RPMI7951 (cell line): ENCODE measurements around the gene EPHB1. TPM values are rescaled to one million over a fixed set of nuclear protein-coding genes. Genes with fewer than 3 reads are reported as not detected.
"Not testable (repeated sequence)": the region's sequence is repeated elsewhere in the genome, so short reads cannot be mapped to it uniquely, and the experiment has no call there.

Experiments used
- DNase-seq: peaks from one replicate; pipeline ENCODE4 v3.0.0-alpha.2; 2012; ENCODE audit warnings: low read depth
- total RNA-seq: library from RNA; depleted of rRNA; stranded (reverse); fragments of >200 nt; shearing (Covaris generic); gene quantifications from 2 replicates; pipeline ENCODE4 v1.2.3, GENCODE V29; 2014

The EPHB1 gene
- total RNA-seq, 1 experiment from 2014 or later: 2.6 TPM

- no peak for DNase-seq
Measured at GRCh38 chr3:134952371-134952770, 157.3 kb downstream of the EPHB1 start.

GRCh38 chr3:134955874-134956273 lies 160.8 kb downstream of the EPHB1 start:
- DNase-seq: no peak

GRCh38 chr3:134956395-134956794 lies 161.3 kb downstream of the EPHB1 start:
- DNase-seq: no peak

- DNase-seq: no peak
Measured at GRCh38 chr3:134956844-134957243, 161.8 kb downstream of the EPHB1 start.

DNA sequence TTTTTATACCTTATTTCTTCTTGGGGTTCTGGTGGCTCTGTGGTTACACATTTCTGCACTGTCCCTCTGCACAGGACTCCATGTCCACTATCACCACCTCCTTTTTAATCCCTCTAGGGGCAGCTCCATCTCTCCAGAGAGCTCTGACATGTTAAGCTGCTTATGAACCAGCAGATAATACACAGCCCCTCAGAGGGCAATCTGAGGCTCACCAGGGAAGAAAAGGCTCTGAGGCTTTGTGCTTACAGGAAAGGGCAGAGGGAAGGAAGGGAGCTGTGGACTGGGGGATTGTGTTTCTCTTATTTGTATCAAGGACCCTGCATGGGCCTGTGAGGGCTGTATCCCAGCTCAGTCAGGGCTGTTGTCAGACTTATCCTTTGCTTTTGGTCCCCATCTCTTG lies 164.5 kb downstream of the EPHB1 start:
- no peak for DNase-seq

GRCh38 chr3:134964226-134964625 lies 169.2 kb downstream of the EPHB1 start:
- DNase-seq: no peak

- DNase-seq: no peak
Measured at GRCh38 chr3:134965865-134966481, 170.9 kb downstream of the EPHB1 start.

DNA sequence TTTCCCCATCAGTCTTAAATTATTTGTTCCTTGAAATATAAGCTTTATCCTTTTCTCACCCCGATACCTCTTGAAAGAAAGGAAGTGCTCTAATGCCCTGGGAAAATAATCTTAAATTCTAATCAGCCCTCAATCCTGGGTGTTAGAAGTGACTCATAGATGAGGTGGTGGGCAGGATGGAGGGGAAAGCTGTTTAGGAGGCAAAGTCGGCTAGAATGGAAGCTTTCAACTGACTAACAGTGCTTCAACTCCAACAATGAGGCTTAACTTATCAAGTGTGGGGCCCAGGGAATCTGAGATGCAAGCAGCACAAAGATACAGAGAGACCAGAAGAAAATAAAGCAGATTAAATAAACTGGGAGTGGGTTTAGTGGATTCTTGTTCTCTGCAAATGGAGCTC lies 175.8 kb downstream of the EPHB1 start:
- DNase-seq: no peak

GRCh38 chr3:134971306-134971705 lies 176.2 kb downstream of the EPHB1 start:
- DNase-seq: no peak

GRCh38 chr3:134971907-134972306 lies 176.8 kb downstream of the EPHB1 start:
- DNase-seq: not testable (repeated sequence)

- no peak for DNase-seq
Measured at GRCh38 chr3:134972836-134973455, 177.9 kb downstream of the EPHB1 start.

DNA sequence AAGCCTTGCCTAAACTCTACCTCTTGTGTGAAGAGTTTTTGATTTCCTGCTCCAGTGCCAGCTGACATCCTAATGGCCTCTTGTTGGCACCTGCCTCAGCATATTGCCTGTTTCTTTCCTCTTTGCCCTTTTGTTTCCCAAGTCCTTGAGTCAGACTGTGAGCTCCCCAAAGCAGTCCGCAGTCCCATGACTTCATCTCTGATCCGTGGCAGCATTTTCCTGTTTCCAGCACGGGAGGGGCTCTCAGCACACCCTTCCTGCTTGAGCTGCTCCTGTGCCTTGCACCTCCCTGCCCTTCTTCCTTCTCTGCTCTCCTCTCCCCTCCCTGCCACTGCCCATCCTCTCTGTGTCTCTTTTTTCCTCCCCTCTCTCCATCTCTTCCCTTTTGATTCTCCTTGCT lies 179.6 kb downstream of the EPHB1 start:
- DNase-seq: no peak

DNA sequence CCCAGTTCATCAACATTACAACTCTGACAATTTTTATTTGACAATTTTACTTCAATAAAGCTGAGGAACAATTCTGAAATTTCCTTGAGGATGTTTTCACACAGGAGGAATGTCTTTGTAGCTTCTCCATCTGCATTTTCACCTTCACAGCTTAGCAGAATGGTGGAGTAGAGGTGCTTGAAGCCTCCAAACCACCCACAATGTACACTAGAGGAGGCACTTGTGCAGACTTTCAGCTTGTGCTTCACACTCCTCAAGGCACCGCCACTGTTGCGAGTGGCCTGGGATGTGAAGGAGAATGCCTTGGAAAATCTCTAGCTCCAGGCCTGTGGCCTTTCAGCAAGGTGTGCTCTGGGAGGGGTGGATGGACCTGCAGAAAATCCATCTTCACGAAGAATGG lies 181.9 kb downstream of the EPHB1 start:
- no peak for DNase-seq

GRCh38 chr3:134978658-134979057 lies 183.6 kb downstream of the EPHB1 start:
- DNase-seq: peak; percentile 20

- no peak for DNase-seq
Measured at GRCh38 chr3:134985864-134986715, 191.0 kb downstream of the EPHB1 start.

GRCh38 chr3:134988666-134989065 lies 193.6 kb downstream of the EPHB1 start:
- no peak for DNase-seq

DNA sequence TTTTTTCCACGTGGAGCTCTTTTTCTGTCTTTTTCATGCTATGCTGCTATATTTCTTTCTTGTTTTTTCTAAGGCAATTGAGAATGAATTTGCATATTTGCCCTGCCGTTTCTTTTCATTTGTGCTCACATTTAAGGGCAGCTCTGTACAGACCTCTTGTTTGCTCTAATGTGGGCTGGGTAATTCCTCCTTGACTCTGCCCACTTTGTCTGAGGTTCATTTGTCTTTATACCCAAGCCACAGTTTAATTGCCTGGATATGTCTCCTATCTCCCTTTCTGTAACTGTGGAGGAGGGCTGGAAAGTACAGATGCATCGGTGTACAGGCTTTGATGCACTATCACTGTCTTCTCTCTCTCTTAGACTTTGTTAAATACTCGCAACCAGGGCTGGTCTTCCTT lies 195.9 kb downstream of the EPHB1 start:
- no peak for DNase-seq

- no peak for DNase-seq
Measured at GRCh38 chr3:134991472-134992010, 196.5 kb downstream of the EPHB1 start.

DNA sequence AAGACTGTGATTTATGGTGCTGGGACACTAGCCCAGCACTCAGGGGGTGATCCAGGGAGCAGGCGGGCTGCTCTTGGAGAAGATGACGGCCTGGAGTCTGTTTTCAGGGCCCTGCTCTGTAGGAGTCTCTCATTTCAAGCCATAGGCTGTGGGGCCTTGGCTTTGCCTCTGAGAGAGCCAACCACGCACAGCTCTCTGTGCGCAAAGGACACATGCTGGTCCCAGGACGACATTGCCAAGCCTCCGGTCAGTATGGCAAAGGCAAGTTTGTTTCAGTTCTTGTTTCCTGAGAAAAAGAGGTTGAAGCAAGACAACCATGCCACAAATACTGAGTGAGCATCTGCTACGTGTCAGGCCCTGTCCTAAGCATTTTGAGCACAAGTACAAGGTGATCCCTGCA lies 197.1 kb downstream of the EPHB1 start:
- DNase-seq: no peak

- DNase-seq: peak; percentile 30
Measured at GRCh38 chr3:134992586-134992985, 197.5 kb downstream of the EPHB1 start.

- DNase-seq: no peak
Measured at GRCh38 chr3:134993011-134993410, 198.0 kb downstream of the EPHB1 start.

GRCh38 chr3:134998158-134998557 lies 203.1 kb downstream of the EPHB1 start:
- DNase-seq: no peak

DNA sequence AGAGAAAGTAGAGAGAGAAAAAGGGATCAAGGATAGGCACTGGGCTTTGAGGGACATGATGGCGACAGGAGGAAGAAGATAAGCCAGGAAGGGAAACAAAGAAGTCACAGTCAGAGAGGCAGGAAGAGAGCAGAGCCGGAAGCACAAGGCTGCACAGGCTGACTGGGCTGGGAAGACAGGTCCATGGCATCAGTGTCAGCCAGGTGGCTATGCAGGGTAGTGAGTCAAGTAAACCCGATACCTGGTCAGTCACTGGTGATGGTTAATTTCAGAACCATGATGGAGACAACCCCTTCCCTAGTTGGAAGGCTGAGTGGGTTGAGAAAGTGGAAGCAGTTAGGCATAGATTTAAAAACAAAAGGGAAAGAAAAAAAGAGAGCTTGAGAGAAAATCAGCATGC lies 203.8 kb downstream of the EPHB1 start:
- no peak for DNase-seq
